Fibroblast of villous mesenchyme (primary cell): ENCODE data around the gene GPC6. TPM values are rescaled to one million over a fixed set of nuclear protein-coding genes. Genes with fewer than 3 reads are reported as not detected.
A peak's percentile ranks its signal among the peaks of the same experiment; 100 is the strongest.

ENCODE experiments used
- DNase-seq: peaks from one replicate; pipeline ENCODE4 v3.0.0-alpha.2; 2010; ENCODE audit warnings: low read depth
- H3K4me3 ChIP-seq: 2 replicates; pipeline ENCODE4 v1.5.1; 2011; ENCODE audit warnings: low read depth, mild to moderate bottlenecking, low read length
- CTCF ChIP-seq: IDR thresholded peaks from 2 replicates; pipeline ENCODE4 v1.5.1; 2012; ENCODE audit warnings: low read depth, mild to moderate bottlenecking, low read length; ENCODE audit not compliant: insufficient read depth
- total RNA-seq: library from RNA; depleted of rRNA; stranded (reverse); fragments of >200 nt; gene quantifications from 2 replicates; pipeline ENCODE4 v1.2.3, GENCODE V29; 2012

GPC6 gene
- total RNA-seq, 1 donor, result 6.0 TPM

- no peak overlapping the region for H3K4me3 ChIP-seq
- no peak for TF ChIP-seq CTCF
- DNase-seq, result peak; percentile 49
Observed at GRCh38 chr13:93775027-93775426, 548.4 kb downstream of the GPC6 start.

GRCh38 chr13:93775507-93776108 is 549.0 kb downstream of the GPC6 start:
- no peak for TF ChIP-seq CTCF
- peak; percentile 49 for DNase-seq
- no peak overlapping the region for H3K4me3 ChIP-seq

- no peak for TF ChIP-seq CTCF
Observed at GRCh38 chr13:93776936-93777335, 550.3 kb downstream of the GPC6 start.

GRCh38 chr13:93777504-93777903 is 550.9 kb downstream of the GPC6 start:
- DNase-seq, result no peak
- no peak for TF ChIP-seq CTCF
- no peak overlapping the region for H3K4me3 ChIP-seq

More at GRCh38 chr13:93776936-93777335, 550.3 kb downstream of the GPC6 start:
- peak; percentile 34 for DNase-seq
- H3K4me3 ChIP-seq, result no peak overlapping the region

- no peak overlapping the region for H3K4me3 ChIP-seq
- TF ChIP-seq CTCF, result no peak
- DNase-seq, result no peak
Observed at GRCh38 chr13:93778548-93778947, 551.9 kb downstream of the GPC6 start.

GRCh38 chr13:93784191-93784590 is 557.6 kb downstream of the GPC6 start:
- H3K4me3 ChIP-seq, result no peak overlapping the region
- DNase-seq, result no peak
- no peak for TF ChIP-seq CTCF
